HG03457 (cell line): ENCODE measurements around the gene CRYBA2.

Experiments
- ATAC-seq: cut with Tn5 transposase; IDR thresholded peaks from one replicate; pipeline ENCODE4 v1.9.1; 2021; ENCODE audit warnings: moderate number of reproducible peaks; ENCODE audit not compliant: unreplicated experiment

The CRYBA2 gene

GRCh38 chr2:218999881-219000568 is 6.8 kb upstream of the CRYBA2 start:
- ATAC-seq, result no peak

DNA sequence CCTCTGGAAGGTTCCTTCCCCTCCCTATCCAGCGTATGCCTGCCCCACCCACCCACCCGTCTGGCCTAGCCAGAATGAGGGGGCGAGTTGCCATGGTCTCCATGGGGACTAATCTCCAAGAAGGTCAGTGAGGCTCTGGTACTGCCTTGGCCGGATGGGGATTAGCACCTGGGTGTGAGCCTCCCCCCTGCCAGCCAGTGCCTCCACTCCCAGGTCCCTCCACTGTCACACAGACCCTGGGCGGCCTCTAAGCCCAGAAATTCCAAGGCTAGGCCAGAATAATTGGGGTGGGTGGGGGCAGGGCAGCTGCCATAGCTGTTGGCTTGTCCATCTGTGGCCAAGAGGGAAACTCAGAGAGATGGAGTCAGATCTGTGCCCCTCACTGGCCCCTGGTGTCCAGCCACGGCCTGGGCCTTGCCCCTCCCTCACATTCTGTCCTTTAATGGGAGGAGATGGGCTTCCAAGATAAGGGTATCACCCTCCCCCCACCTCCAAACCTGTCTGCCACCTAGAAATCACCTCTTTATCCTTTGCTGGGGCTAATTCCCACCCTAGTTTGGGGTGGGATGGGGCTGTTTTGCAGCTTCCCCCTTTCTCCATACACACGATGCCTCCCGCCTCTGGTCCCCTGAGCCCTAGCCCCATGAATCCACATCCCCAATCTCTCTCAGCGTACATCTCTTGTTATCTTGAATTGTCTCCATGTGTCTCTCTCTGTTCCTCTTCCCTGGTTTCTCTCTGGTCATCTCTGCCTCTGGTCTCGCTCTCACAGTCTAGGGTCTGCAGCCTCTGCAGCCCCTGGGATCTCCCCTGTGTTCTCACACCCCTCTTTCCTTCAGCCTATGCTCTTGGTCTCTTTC is 6.0 kb upstream of the CRYBA2 start:
- ATAC-seq, result no peak

- no peak for ATAC-seq
These were observed 5.3 kb upstream of the CRYBA2 start for GRCh38 chr2:218998414-218999002.

GRCh38 chr2:218997731-218998130 is 4.5 kb upstream of the CRYBA2 start:
- ATAC-seq, result no peak

- no peak for ATAC-seq
These were observed 3.7 kb upstream of the CRYBA2 start for GRCh38 chr2:218996937-218997336.

DNA sequence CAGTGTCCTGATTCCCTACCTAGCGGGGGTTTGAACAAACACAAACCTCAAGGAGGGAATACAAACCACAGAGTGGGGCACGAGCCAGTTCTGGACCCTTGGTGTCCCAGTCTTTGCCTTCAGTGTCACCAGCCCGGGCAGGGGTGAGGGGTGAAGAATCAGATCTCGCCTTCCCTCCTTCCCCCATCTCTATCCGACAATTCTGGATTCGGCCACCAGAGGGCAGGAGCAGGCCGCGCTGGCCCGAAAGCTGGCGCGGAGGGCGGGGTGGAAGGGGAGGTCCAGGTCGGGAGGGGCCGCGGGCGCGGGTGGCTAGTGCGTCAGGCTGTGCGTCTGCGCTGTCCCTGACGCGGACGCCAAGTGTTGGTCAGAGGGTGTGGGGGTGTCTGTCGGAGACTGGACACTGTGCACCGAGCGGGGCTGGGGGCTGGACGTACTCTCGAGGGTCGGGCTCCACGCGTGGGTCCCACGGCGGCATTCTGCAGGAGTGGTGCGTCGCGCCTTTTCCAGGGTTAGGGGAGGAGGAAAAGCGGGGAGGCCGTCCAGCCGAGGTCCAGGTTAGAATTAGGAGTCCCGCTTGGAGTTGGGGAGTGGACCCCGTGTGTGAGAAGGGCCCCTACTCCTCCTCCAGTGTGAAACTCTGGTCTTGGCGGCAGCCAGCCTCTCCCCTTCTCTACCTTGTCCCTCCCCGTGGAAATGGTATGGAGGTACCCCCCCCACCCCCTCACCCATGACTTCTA is 2.9 kb upstream of the CRYBA2 start:
- ATAC-seq, result no peak

GRCh38 chr2:218995561-218995960 is 2.3 kb upstream of the CRYBA2 start:
- ATAC-seq, result no peak

GRCh38 chr2:218992703-218993344 is 398 bp downstream of the CRYBA2 start:
- ATAC-seq, result no peak

GRCh38 chr2:218992196-218992595 is 1.0 kb downstream of the CRYBA2 start:
- ATAC-seq, result no peak

GRCh38 chr2:218991674-218992168 is 1.5 kb downstream of the CRYBA2 start:
- ATAC-seq, result no peak

GRCh38 chr2:218990612-218991011 is 2.6 kb downstream of the CRYBA2 start:
- ATAC-seq, result no peak

- ATAC-seq, result no peak
These were observed 3.2 kb downstream of the CRYBA2 start for GRCh38 chr2:218990052-218990451.

DNA sequence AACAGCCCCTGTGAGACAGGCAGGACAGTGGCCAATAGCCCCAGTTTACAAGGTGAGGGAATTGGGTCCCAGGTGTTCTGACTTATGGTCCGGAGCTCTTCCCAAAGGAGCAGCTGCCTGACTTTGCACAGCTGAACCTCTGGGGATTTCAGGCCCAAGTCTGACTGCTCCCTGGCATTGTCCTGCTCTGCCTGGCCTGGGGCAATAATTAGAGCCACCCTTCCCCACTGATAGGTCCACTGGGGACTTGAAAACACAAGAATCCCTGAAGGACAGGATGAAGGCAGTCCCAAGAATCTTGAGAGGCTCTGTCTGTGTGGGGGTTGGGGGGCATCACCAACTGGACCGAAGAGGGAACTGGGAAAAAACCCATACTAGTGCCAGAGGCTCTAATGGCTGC is 4.6 kb downstream of the CRYBA2 start:
- ATAC-seq, result no peak

DNA sequence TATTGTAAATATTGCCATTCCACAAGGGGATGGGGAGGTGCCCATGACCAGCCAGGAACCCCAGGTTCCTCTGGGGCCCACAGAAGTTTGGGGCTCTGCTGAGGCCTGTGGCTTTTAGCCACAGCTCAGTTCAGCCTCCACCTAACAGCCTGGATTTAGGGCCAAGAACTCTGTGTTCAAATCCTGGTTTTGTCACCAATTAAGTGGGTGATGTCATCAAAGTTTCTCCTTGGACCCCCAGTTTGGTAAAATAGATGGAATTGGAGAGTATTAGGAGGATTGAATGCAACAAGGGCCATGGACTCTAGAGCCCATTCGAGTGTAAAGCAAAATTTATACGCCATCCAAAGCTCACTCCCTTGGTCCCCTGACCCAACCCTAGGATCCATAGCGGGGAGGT is 5.1 kb downstream of the CRYBA2 start:
- no peak for ATAC-seq

DNA sequence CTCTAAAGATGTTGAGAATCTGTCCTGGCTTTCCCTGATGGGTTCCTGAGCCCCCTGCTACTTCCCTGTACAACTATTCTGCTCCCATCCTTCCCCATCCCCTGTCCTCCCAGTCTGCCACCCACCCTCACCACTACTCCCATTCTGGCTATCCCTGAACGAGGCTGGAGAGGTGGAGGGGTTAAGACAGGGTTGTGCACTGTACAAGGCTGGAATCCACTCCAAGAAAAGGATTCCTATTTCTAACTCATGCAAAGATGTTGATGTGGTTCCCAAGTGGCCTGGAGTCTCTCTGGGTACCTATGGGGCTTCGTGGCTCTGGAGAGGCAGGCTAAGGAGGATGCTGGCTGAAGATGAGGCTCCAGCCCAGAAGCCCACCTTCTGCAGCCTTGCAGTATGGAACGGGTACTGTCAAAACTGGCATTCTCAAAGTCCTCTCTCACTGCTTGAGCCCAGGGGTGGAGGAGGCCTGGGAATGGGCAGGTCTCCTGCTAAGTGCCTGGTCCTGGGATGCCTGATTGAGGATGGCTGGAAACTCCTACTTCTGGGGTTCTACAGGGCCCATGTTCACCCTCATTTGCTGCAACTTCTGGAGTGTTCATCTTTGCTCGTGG is 7.0 kb downstream of the CRYBA2 start:
- no peak for ATAC-seq

DNA sequence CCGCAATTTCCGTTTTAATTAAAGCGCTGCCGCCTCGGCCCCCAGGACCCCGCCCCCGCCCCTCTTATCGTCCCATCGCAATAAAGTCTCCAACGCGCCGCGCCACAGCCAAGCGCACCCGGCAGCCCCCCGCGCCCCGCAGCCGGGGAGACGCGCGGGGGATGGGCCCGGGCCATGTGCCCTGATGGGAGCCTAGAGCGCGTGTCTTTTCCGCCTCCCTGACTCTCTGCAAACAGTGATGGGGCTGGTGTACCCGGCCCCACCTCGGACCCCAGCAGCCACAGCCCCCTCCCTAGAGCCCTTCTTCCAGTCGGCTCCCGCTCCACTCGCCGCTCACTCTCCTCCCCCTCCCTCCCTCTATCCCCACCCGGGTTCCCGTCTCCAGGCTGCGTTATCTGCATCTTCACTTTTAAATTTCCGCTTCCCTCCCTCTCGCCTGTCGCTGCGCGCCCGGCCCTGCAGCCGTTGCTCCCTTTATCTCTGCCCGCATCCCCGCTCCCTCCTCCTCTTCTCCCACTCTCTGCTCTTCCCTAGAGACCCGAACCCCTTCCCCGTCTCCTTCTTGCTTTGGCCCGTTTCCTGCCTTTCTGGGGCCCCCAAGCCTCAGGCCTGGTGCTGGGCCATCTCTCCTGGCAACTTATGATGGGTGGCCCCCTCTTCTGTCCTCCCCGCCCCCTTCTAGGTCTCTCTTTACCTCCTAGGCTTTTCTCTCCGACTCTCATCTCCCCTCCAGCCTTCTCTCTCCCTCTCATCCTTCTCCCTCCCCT is 7.7 kb downstream of the CRYBA2 start:
- ATAC-seq, result no peak

- ATAC-seq, result no peak
These were observed 8.2 kb downstream of the CRYBA2 start, which contains the start of gene FEV for GRCh38 chr2:218985021-218985324. FEV (minus strand) TSS chr2:218985184; CDS start chr2:218985075, 109 bp downstream.

DNA sequence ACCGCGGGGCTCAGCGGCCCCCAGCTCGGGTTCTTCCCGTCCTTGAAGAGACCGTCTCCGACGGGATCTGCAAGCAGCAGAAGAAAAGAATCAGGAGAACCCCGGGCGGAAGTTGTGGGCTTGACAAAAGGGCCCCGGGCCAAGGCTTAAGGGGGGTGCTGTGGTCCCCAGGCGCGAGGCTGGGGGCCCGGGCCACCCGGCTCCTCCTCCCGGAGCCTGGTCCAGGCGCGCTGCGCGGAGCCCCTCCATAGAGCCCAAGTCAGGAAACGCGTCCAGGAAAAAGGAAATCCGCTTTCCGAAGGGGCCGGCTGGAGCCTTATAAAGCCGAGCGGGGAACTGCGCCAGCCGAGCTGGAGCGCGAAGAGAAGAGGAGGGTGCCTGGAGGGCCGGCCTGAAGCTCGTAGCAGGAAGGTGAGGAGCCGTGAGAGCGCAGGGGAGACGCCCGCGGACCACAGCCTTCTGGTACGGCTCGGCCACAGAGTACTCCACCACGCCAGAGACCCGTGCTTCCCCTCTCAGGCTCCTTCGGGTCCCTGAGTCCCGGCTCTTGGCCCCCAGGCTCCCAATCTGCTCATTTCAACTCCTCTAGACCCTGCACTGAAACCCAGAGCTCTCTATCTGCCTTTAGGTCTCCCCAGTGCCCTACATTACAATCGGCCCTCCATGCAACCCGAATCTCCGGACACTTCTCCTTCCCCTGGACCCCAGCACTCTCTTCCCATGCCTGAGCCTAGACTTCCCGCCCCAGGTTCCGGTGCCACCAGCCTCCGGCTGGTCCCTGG is 8.8 kb downstream of the CRYBA2 start:
- no peak for ATAC-seq

DNA sequence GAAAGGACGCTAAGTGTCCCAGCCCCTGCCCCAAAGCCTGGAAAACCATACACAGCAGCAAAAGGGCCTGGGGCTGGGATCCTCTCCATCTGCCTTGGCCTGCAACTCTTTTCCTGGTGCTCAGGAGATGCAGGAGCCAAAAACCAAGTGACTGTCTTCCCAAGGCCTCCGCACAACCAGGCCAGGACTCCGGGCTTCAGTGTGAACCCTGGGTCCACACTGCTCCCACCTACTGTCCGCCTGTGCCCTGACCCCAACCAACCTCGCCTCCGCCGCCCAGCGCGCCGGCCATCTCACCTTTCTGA is 9.3 kb downstream of the CRYBA2 start:
- no peak for ATAC-seq
